Measurements from ENCODE around the gene FAM222B.

- TF ChIP-seq CTCF (IDR thresholded peaks at IDR 0.05; ENCODE audit: low read depth, low read length) (peak; percentile 92), POLR2A (IDR thresholded peaks at IDR 0.05; ENCODE audit: extremely low read depth, insufficient read length) (no peak), MYC (IDR thresholded peaks at IDR 0.05; ENCODE audit: low read depth, low read length) (no peak), MAX (IDR thresholded peaks at IDR 0.05; ENCODE audit: low read depth, low read length) (no peak)
Observed at GRCh38 chr17:28763804-28764266, 78.8 kb downstream of the FAM222B start.
